ENCODE measurements around the gene RBFA. TPM values are rescaled to one million over a fixed set of nuclear protein-coding genes. Genes with fewer than 3 reads are reported as not detected.

RBFA gene
- total and polyA plus RNA-seq, 10 of the 15 experiments (the other 5 are each of a cell fraction or from before 2014, with no cell fraction given), result 7.2 to 56.0 (median 37.7) TPM

DNA sequence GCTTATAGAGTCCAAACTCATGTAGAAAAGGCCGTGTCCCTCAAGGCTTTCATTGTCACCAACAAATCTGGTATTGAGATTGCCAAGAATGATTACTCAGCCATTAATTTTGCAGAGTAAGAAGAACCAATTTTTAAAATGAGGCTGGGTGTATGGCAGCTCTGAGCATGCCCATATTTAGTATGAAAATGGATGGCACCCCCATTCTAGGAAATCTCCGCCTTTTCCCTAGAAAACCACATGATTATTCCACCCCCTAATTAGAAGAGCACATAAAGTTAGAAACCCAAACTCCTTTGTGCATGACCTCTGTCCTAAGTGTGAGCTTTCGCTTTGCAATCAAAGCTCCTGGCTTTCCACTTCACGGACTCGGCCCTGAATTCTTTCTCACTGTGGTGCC lies 31.8 kb upstream of the RBFA start:
- no peak overlapping the region for H3K27ac ChIP-seq (ENCODE audit: control insufficient read depth, insufficient read depth)
- ATAC-seq (no peak), FAIRE-seq (no peak), DNase-seq (ENCODE audit: low read depth, low spot score) (no peak)
- H3K4me1 ChIP-seq (ENCODE audit: control insufficient read depth, insufficient read depth, low read length), result no peaks in the 10 kb centered on the region
- H3K9me3 ChIP-seq (replicated peaks; ENCODE audit: control insufficient read depth, insufficient read depth, low read length), result peaks cover 4% of the 10 kb centered on the region; the same call in 1 of the 3 replicates
- no peak overlapping the region for H3K9ac ChIP-seq (ENCODE audit: control insufficient read depth, insufficient read depth, low read length)
- BruUV-seq (replicated peaks), result no TSS peak
- no peak overlapping the region for H2AFZ ChIP-seq (ENCODE audit: control insufficient read depth, low read depth, low read length)
- SMC1A ChIA-PET (ENCODE audit: uncharacterized antibody, unreplicated experiment), result no interaction called here
- POLR2A ChIA-PET, result no interaction called here
- H3K4me2 ChIP-seq (ENCODE audit: control insufficient read depth, insufficient read depth), result no peak overlapping the region
- CTCF ChIA-PET, result no interaction called here
- no peaks in the 10 kb centered on the region for H3K36me3 ChIP-seq (ENCODE audit: control insufficient read depth in 2 of 2, insufficient read depth in 2 of 2, low read length in 1 of 2)
- no peak for TF ChIP-seq FOXK2 (IDR thresholded peaks at IDR 0.05)
- TF ChIP-seq, protein P1, sequence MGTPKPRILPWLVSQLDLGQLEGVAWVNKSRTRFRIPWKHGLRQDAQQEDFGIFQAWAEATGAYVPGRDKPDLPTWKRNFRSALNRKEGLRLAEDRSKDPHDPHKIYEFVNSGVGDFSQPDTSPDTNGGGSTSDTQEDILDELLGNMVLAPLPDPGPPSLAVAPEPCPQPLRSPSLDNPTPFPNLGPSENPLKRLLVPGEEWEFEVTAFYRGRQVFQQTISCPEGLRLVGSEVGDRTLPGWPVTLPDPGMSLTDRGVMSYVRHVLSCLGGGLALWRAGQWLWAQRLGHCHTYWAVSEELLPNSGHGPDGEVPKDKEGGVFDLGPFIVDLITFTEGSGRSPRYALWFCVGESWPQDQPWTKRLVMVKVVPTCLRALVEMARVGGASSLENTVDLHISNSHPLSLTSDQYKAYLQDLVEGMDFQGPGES (IDR thresholded peaks at IDR 0.05), result no peak
- TF ChIP-seq FOXM1 (IDR thresholded peaks at IDR 0.05; ENCODE audit: low read depth, low read length), result no peak
- no peak for TF ChIP-seq SP1 (IDR thresholded peaks at IDR 0.05; ENCODE audit: low read depth, low read length)
- TF ChIP-seq ZBED1 (IDR thresholded peaks at IDR 0.05; ENCODE audit: borderline replicate concordance), result no peak
- TF ChIP-seq ATF7 (IDR thresholded peaks at IDR 0.05; ENCODE audit: low read depth), result no peak
- no peak for TF ChIP-seq PBX3 (IDR thresholded peaks at IDR 0.05; ENCODE audit: insufficient replicate concordance, low read depth, low read length)
- TF ChIP-seq, protein P2, sequence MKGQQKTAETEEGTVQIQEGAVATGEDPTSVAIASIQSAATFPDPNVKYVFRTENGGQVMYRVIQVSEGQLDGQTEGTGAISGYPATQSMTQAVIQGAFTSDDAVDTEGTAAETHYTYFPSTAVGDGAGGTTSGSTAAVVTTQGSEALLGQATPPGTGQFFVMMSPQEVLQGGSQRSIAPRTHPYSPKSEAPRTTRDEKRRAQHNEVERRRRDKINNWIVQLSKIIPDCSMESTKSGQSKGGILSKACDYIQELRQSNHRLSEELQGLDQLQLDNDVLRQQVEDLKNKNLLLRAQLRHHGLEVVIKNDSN (IDR thresholded peaks at IDR 0.05; ENCODE audit: borderline replicate concordance, extremely low read length, insufficient read depth, low read depth, low read length), result no peak
- TF ChIP-seq NR2C2 (IDR thresholded peaks at IDR 0.05; ENCODE audit: borderline replicate concordance, control insufficient read depth, insufficient read length, low read depth), result no peak
- no peak overlapping the region for H3K4me3 ChIP-seq
- intact Hi-C loops (cut with micrococcal nuclease; ENCODE audit: unreplicated experiment), result no loop called here
- in situ Hi-C loops (cut with MboI), result no loop called here
- H3K79me2 ChIP-seq (ENCODE audit: control insufficient read depth, insufficient read depth, low read length), result no peaks in the 10 kb centered on the region
- no peaks in the 10 kb centered on the region for H3K27me3 ChIP-seq (replicated peaks in 1 of 2; ENCODE audit: control insufficient read depth in 2 of 2, insufficient read depth in 2 of 2, low read length in 1 of 2)
- 56% methylated on average over 5 of the region's 5 CpGs for WGBS (ENCODE audit: insufficient coverage, insufficient replicate concordance, low lambda C conversion rate, missing lambda C conversion rate)
- H4K20me1 ChIP-seq (ENCODE audit: control insufficient read depth, insufficient read depth), result no peaks in the 10 kb centered on the region
- RAD21 ChIA-PET (ENCODE audit: unreplicated experiment), result no interaction called here

Measured in GM12878 (cell line).